T-helper 22 cell (primary cell): ENCODE measurements around the gene MGAT5B.

ENCODE experiments used
- DNase-seq: peaks from one replicate; pipeline ENCODE4 v3.0.0-alpha.2; 2020; ENCODE audit warnings: low read depth

Gene MGAT5B

GRCh38 chr17:76905036-76905435, 36.8 kb downstream of the MGAT5B start:
- no peak for DNase-seq

- DNase-seq = no peak
These were observed 37.6 kb downstream of the MGAT5B start for GRCh38 chr17:76905836-76906235.

- DNase-seq = no peak
These were observed 38.3 kb downstream of the MGAT5B start for GRCh38 chr17:76906463-76906862.

- no peak for DNase-seq
These were observed 39.1 kb downstream of the MGAT5B start for GRCh38 chr17:76907352-76907751.

GRCh38 chr17:76909971-76910760, 42.0 kb downstream of the MGAT5B start:
- no peak for DNase-seq

- no peak for DNase-seq
These were observed 43.3 kb downstream of the MGAT5B start for GRCh38 chr17:76911299-76912017.

- no peak for DNase-seq
These were observed 44.4 kb downstream of the MGAT5B start for GRCh38 chr17:76912421-76913164.

- DNase-seq = no peak
These were observed 46.7 kb downstream of the MGAT5B start for GRCh38 chr17:76914937-76915336.

GRCh38 chr17:76915840-76916510, 47.8 kb downstream of the MGAT5B start:
- no peak for DNase-seq

GRCh38 chr17:76917829-76918228, 49.6 kb downstream of the MGAT5B start:
- no peak for DNase-seq

GRCh38 chr17:76918811-76919210, 50.6 kb downstream of the MGAT5B start:
- DNase-seq = no peak

GRCh38 chr17:76920364-76921139, 52.3 kb downstream of the MGAT5B start:
- no peak for DNase-seq

GRCh38 chr17:76921340-76922036, 53.3 kb downstream of the MGAT5B start:
- no peak for DNase-seq

- no peak for DNase-seq
These were observed 53.9 kb downstream of the MGAT5B start for GRCh38 chr17:76922084-76922483.

- DNase-seq = no peak
These were observed 54.8 kb downstream of the MGAT5B start for GRCh38 chr17:76922967-76923366.

GRCh38 chr17:76923491-76923890, 55.3 kb downstream of the MGAT5B start:
- no peak for DNase-seq

GRCh38 chr17:76924345-76925342, 56.4 kb downstream of the MGAT5B start:
- no peak for DNase-seq

- DNase-seq = no peak
These were observed 57.3 kb downstream of the MGAT5B start for GRCh38 chr17:76925441-76925891.

- no peak for DNase-seq
These were observed 58.1 kb downstream of the MGAT5B start for GRCh38 chr17:76926237-76926866.
